ENCODE measurements around the gene SLC25A21.
A peak's percentile ranks its signal among the peaks of the same experiment; 100 is the strongest.

The SLC25A21 gene

GRCh38 chr14:37198273-37198598 lies 25.8 kb upstream of the SLC25A21 start:
- H3K27ac ChIP-seq (replicated peaks; ENCODE audit: low read length): no peak overlapping the region

GRCh38 chr14:37197421-37198272 lies 25.2 kb upstream of the SLC25A21 start, which contains the start of gene MIPOL1:
Gene MIPOL1 (plus strand): TSS chr14:37197937. CDS start chr14:37247889, 49,952 bp downstream.
- Histone ChIP-seq H2BK12ac (ENCODE audit: low read length) (no peak within 1 kb of the TSS), H3K27ac (replicated peaks; ENCODE audit: low read length) (peak within 1 kb of the TSS; percentile 54), H3K4ac (ENCODE audit: low read length) (no peak within 1 kb of the TSS), H3K14ac (ENCODE audit: low read length) (no peak within 1 kb of the TSS), H3K36me3 (replicated peaks in 1 of 2; ENCODE audit: control insufficient read depth in 2 of 2, insufficient read depth in 2 of 2, low read length in 2 of 2) (no peaks in the 10 kb centered on the region), H3K4me2 (ENCODE audit: insufficient read depth, low read length, poor library complexity, severe bottlenecking) (peak within 1 kb of the TSS; percentile 82), H3K4me3 (ENCODE audit: low read length in 2 of 2) (peak within 1 kb of the TSS; percentile 60 to 86), H3K27me3 (ENCODE audit: control insufficient read depth in 3 of 3, insufficient read depth in 3 of 3, low read depth in 1 of 3, low read length in 3 of 3) (no peaks in the 10 kb centered on the region), H3K4me1 (ENCODE audit: control insufficient read depth in 2 of 2, insufficient read depth in 1 of 2, low read depth in 1 of 2, low read length in 2 of 2) (peaks cover 1 to 4% of the 10 kb centered on the region in 2 donors), H2AFZ (ENCODE audit: low read length) (peak within 1 kb of the TSS; percentile 94), H3K23ac (ENCODE audit: low read depth, low read length, poor library complexity) (peak within 1 kb of the TSS; percentile 45), H2BK15ac (ENCODE audit: low read length) (peak within 1 kb of the TSS; percentile 16), H3K79me1 (ENCODE audit: low read depth, low read length) (no peaks in the 10 kb centered on the region), H3K9ac (ENCODE audit: low read depth, low read length, poor library complexity) (peak within 1 kb of the TSS; percentile 85), H4K91ac (ENCODE audit: low read depth, low read length, poor library complexity) (no peak within 1 kb of the TSS), H3K9me3 (replicated peaks in 1 of 2; ENCODE audit: control insufficient read depth in 2 of 2, insufficient read depth in 1 of 2, low read depth in 1 of 2, low read length in 2 of 2) (no peaks in the 10 kb centered on the region), H2AK5ac (ENCODE audit: low read depth, low read length) (no peak within 1 kb of the TSS), H2BK5ac (ENCODE audit: low read length) (no peak within 1 kb of the TSS), H2BK120ac (ENCODE audit: low read depth, low read length) (no peak within 1 kb of the TSS), H4K8ac (ENCODE audit: low read depth, low read length) (no peak within 1 kb of the TSS), H3K18ac (ENCODE audit: low read length) (peak within 1 kb of the TSS; percentile 89)
- no CpG with 5 or more reads among the region's 70 CpGs for WGBS, 2 donors (ENCODE audit: extremely low coverage in 2 of 2, insufficient read length in 2 of 2, insufficient replicate concordance in 1 of 2)
- DNase-seq (ENCODE audit: low spot score): peak; percentile 61

More at GRCh38 chr14:37198273-37198598, 25.8 kb upstream of the SLC25A21 start:
- Histone ChIP-seq H3K14ac (ENCODE audit: low read length) (no peak overlapping the region), H3K9me3 (replicated peaks in 1 of 2; ENCODE audit: control insufficient read depth in 2 of 2, insufficient read depth in 1 of 2, low read depth in 1 of 2, low read length in 2 of 2) (no peaks in the 10 kb centered on the region), H3K23ac (ENCODE audit: low read depth, low read length, poor library complexity) (no peak overlapping the region), H2BK15ac (ENCODE audit: low read length) (peak overlapping the region; percentile 16), H2BK5ac (ENCODE audit: low read length) (no peak overlapping the region), H3K4me2 (ENCODE audit: insufficient read depth, low read length, poor library complexity, severe bottlenecking) (peak overlapping the region; percentile 82), H2AFZ (ENCODE audit: low read length) (peak overlapping the region; percentile 94), H3K27me3 (ENCODE audit: control insufficient read depth in 3 of 3, insufficient read depth in 3 of 3, low read depth in 1 of 3, low read length in 3 of 3) (no peaks in the 10 kb centered on the region), H3K9ac (ENCODE audit: low read depth, low read length, poor library complexity) (no peak overlapping the region), H3K79me1 (ENCODE audit: low read depth, low read length) (no peaks in the 10 kb centered on the region), H3K4me3 (ENCODE audit: low read length in 2 of 2) (peak overlapping the region; percentile 60 to 86), H2BK120ac (ENCODE audit: low read depth, low read length) (no peak overlapping the region), H3K18ac (ENCODE audit: low read length) (peak overlapping the region; percentile 89), H3K36me3 (replicated peaks in 1 of 2; ENCODE audit: control insufficient read depth in 2 of 2, insufficient read depth in 2 of 2, low read length in 2 of 2) (no peaks in the 10 kb centered on the region), H3K4ac (ENCODE audit: low read length) (no peak overlapping the region), H2BK12ac (ENCODE audit: low read length) (no peak overlapping the region), H4K91ac (ENCODE audit: low read depth, low read length, poor library complexity) (no peak overlapping the region), H3K4me1 (ENCODE audit: control insufficient read depth in 2 of 2, insufficient read depth in 1 of 2, low read depth in 1 of 2, low read length in 2 of 2) (peaks cover 1 to 4% of the 10 kb centered on the region in 2 donors), H4K8ac (ENCODE audit: low read depth, low read length) (no peak overlapping the region), H2AK5ac (ENCODE audit: low read depth, low read length) (no peak overlapping the region)
- no peak for DNase-seq (ENCODE audit: low spot score)
- no CpG with 5 or more reads among the region's 11 CpGs for WGBS, 2 donors (ENCODE audit: extremely low coverage in 2 of 2, insufficient read length in 2 of 2, insufficient replicate concordance in 1 of 2)

DNA sequence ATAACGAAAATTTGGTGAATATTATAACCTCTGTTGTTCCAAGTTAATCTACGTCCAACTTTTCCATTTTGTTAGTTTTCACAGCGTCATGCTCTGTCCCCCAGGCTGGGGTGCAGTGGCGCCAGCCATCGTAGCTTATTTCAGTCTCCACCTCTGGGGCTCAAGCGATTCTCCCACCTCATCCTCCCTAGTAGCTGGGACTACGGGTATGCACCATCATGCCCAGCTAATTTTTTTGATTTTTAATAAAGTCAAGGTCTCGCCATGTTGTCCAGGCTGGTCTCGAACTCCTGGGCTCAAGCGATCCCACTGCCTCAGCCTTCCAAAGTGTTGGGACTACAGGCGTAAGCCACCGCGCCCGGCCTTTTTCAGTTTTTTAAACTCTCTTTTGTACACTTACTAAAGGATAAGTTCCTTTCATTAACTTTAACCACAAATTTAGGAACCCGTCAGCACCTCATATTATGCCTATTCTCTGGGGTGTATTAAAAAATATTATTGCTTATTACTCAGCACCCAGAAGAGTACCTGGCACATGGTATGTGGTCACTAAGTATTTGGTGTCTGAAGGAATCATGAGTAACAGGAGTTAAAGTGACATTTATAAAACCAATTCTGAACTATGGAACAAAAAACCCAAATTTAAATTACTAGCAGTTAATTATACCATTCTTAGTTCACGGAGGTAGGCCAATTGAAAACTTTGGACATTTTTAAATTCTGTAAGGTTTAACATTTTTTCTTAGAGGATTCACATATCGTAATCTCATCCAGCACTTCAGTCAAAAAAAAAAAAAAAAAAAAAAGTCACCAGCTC lies 24.4 kb upstream of the SLC25A21 start:
- Histone ChIP-seq H4K8ac (ENCODE audit: low read depth, low read length) (no peak overlapping the region), H3K4me3 (ENCODE audit: low read length in 2 of 2) (peak overlapping the region in 1 of 2 donors; percentile 60), H2AFZ (ENCODE audit: low read length) (peak overlapping the region; percentile 94), H3K4ac (ENCODE audit: low read length) (no peak overlapping the region), H3K18ac (ENCODE audit: low read length) (no peak overlapping the region), H3K14ac (ENCODE audit: low read length) (no peak overlapping the region), H3K4me2 (ENCODE audit: insufficient read depth, low read length, poor library complexity, severe bottlenecking) (peak overlapping the region; percentile 82), H2BK5ac (ENCODE audit: low read length) (no peak overlapping the region), H2BK12ac (ENCODE audit: low read length) (no peak overlapping the region), H3K79me1 (ENCODE audit: low read depth, low read length) (no peaks in the 10 kb centered on the region), H2AK5ac (ENCODE audit: low read depth, low read length) (no peak overlapping the region), H2BK15ac (ENCODE audit: low read length) (no peak overlapping the region), H3K9me3 (replicated peaks in 1 of 2; ENCODE audit: control insufficient read depth in 2 of 2, insufficient read depth in 1 of 2, low read depth in 1 of 2, low read length in 2 of 2) (no peaks in the 10 kb centered on the region), H3K27ac (replicated peaks; ENCODE audit: low read length) (no peak overlapping the region), H2BK120ac (ENCODE audit: low read depth, low read length) (no peak overlapping the region), H3K23ac (ENCODE audit: low read depth, low read length, poor library complexity) (no peak overlapping the region), H4K91ac (ENCODE audit: low read depth, low read length, poor library complexity) (no peak overlapping the region), H3K4me1 (ENCODE audit: control insufficient read depth in 2 of 2, insufficient read depth in 1 of 2, low read depth in 1 of 2, low read length in 2 of 2) (peaks cover 1 to 4% of the 10 kb centered on the region in 2 donors), H3K36me3 (replicated peaks in 1 of 2; ENCODE audit: control insufficient read depth in 2 of 2, insufficient read depth in 2 of 2, low read length in 2 of 2) (no peaks in the 10 kb centered on the region), H3K9ac (ENCODE audit: low read depth, low read length, poor library complexity) (no peak overlapping the region), H3K27me3 (ENCODE audit: control insufficient read depth in 3 of 3, insufficient read depth in 3 of 3, low read depth in 1 of 3, low read length in 3 of 3) (no peaks in the 10 kb centered on the region)
- no peak for DNase-seq (ENCODE audit: low spot score)
- no CpG with 5 or more reads among the region's 17 CpGs for WGBS, 2 donors (ENCODE audit: extremely low coverage in 2 of 2, insufficient read length in 2 of 2, insufficient replicate concordance in 1 of 2)

DNA sequence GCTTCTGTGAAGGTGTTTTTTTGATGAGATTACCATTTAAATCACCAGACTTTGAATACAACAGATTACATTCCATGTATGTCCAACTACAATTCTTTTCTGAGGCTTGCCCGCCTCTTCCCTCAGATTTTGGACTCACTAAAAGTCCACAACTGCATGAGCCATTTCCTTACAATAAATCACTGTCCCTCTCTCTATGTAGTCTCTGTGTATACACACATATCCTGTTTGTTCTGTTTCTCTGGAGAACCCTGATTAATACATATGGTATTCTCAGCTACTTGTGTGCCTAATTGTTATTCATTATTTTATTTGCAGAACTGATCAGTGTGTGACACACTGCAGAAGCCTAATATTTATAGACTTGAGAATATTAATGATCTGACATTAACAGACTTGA lies 22.9 kb upstream of the SLC25A21 start:
- Histone ChIP-seq H3K27ac (replicated peaks; ENCODE audit: low read length) (no peak overlapping the region), H2BK5ac (ENCODE audit: low read length) (no peak overlapping the region), H2BK12ac (ENCODE audit: low read length) (no peak overlapping the region), H2BK15ac (ENCODE audit: low read length) (no peak overlapping the region), H3K18ac (ENCODE audit: low read length) (no peak overlapping the region), H3K27me3 (ENCODE audit: control insufficient read depth in 3 of 3, insufficient read depth in 3 of 3, low read depth in 1 of 3, low read length in 3 of 3) (no peaks in the 10 kb centered on the region), H4K8ac (ENCODE audit: low read depth, low read length) (no peak overlapping the region), H2BK120ac (ENCODE audit: low read depth, low read length) (no peak overlapping the region), H3K9ac (ENCODE audit: low read depth, low read length, poor library complexity) (no peak overlapping the region), H3K36me3 (replicated peaks in 1 of 2; ENCODE audit: control insufficient read depth in 2 of 2, insufficient read depth in 2 of 2, low read length in 2 of 2) (no peaks in the 10 kb centered on the region), H3K4ac (ENCODE audit: low read length) (no peak overlapping the region), H2AFZ (ENCODE audit: low read length) (no peak overlapping the region), H4K91ac (ENCODE audit: low read depth, low read length, poor library complexity) (no peak overlapping the region), H2AK5ac (ENCODE audit: low read depth, low read length) (no peak overlapping the region), H3K14ac (ENCODE audit: low read length) (no peak overlapping the region), H3K4me3 (ENCODE audit: low read length in 2 of 2) (no peak overlapping the region), H3K4me1 (ENCODE audit: control insufficient read depth in 2 of 2, insufficient read depth in 1 of 2, low read depth in 1 of 2, low read length in 2 of 2) (peaks cover 1 to 4% of the 10 kb centered on the region in 2 donors), H3K9me3 (replicated peaks in 1 of 2; ENCODE audit: control insufficient read depth in 2 of 2, insufficient read depth in 1 of 2, low read depth in 1 of 2, low read length in 2 of 2) (no peaks in the 10 kb centered on the region), H3K23ac (ENCODE audit: low read depth, low read length, poor library complexity) (no peak overlapping the region), H3K4me2 (ENCODE audit: insufficient read depth, low read length, poor library complexity, severe bottlenecking) (no peak overlapping the region), H3K79me1 (ENCODE audit: low read depth, low read length) (no peaks in the 10 kb centered on the region)
- DNase-seq (ENCODE audit: low spot score): no peak
- no CpG with 5 or more reads among the region's 1 CpG for WGBS, 2 donors (ENCODE audit: extremely low coverage in 2 of 2, insufficient read length in 2 of 2, insufficient replicate concordance in 1 of 2)

Data from neuronal stem cell (in vitro differentiated cells).